ENCODE measurements around the gene TLE2.

The TLE2 gene

GRCh38 chr19:3036119-3036976 lies 7.3 kb upstream of the TLE2 start:
- DNase-seq = peak; percentile 71

GRCh38 chr19:3035542-3036118 lies 6.5 kb upstream of the TLE2 start:
- DNase-seq = peak; percentile 93

GRCh38 chr19:3034656-3035541 lies 5.8 kb upstream of the TLE2 start:
- DNase-seq = no peak

GRCh38 chr19:3034406-3034655 lies 5.3 kb upstream of the TLE2 start:
- no peak for DNase-seq

- DNase-seq = no peak
Observed at GRCh38 chr19:3033595-3034405, 4.7 kb upstream of the TLE2 start.

- DNase-seq = no peak
Observed at GRCh38 chr19:3031607-3031867, 2.5 kb upstream of the TLE2 start.

GRCh38 chr19:3028305-3029064 lies 595 bp downstream of the TLE2 start:
- DNase-seq = no peak

GRCh38 chr19:3027981-3028304 lies 1.1 kb downstream of the TLE2 start:
- no peak for DNase-seq

- no peak for DNase-seq
Observed at GRCh38 chr19:3027292-3027691, 1.8 kb downstream of the TLE2 start.

GRCh38 chr19:3026768-3027167 lies 2.3 kb downstream of the TLE2 start:
- no peak for DNase-seq

GRCh38 chr19:3025549-3025886 lies 3.6 kb downstream of the TLE2 start:
- DNase-seq = no peak

GRCh38 chr19:3024870-3025548 lies 4.1 kb downstream of the TLE2 start:
- DNase-seq = no peak

GRCh38 chr19:3024509-3024869 lies 4.6 kb downstream of the TLE2 start:
- no peak for DNase-seq

- DNase-seq = no peak
Observed at GRCh38 chr19:3020321-3020960, 8.6 kb downstream of the TLE2 start.

- DNase-seq = no peak
Observed at GRCh38 chr19:3019211-3019854, 9.7 kb downstream of the TLE2 start.

- DNase-seq = no peak
Observed at GRCh38 chr19:3017923-3018322, 11.2 kb downstream of the TLE2 start.

- no peak for DNase-seq
Observed at GRCh38 chr19:3015126-3016057, 13.7 kb downstream of the TLE2 start.

GRCh38 chr19:3014135-3014534 lies 14.9 kb downstream of the TLE2 start:
- DNase-seq = no peak

- no peak for DNase-seq
Observed at GRCh38 chr19:3013263-3013725, 15.8 kb downstream of the TLE2 start.
